Activated CD4-positive, alpha-beta T cell treated with anti-CD3 and anti-CD28 coated beads for 48 hours (primary cell): ENCODE measurements around the gene HMGN3.

Source experiments
- DNase-seq: peaks from one replicate; pipeline ENCODE4 v3.0.0-alpha.2; 2020

Gene HMGN3

GRCh38 chr6:79184086-79184485 is 50.4 kb downstream of the HMGN3 start:
- no peak for DNase-seq

- DNase-seq, result no peak
Measured at GRCh38 chr6:79180052-79180451, 54.4 kb downstream of the HMGN3 start.

- DNase-seq, result no peak
Measured at GRCh38 chr6:79173378-79173777, 61.1 kb downstream of the HMGN3 start.

GRCh38 chr6:79170959-79171358 is 63.5 kb downstream of the HMGN3 start:
- DNase-seq, result no peak

DNA sequence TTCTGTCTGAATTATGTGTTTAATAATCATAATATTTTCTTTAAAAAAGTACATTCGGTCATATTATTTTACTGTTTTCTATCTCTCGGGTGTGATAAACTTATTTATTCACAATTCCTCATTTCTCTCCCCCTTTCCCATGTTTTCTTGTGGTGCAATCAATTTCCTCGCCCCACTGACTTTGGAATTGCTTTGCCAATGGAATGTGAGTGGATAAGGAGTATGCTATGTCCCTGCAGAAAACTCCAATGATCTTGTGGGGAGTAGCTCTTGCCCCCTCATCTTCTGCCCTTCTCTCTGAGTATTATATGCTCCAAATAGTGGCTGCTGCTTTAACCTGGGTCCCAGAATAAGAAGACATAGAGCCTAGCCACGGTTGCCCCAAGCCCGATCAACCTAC is 64.1 kb downstream of the HMGN3 start:
- no peak for DNase-seq

- no peak for DNase-seq
Measured at GRCh38 chr6:79168695-79168980, 65.8 kb downstream of the HMGN3 start.

DNA sequence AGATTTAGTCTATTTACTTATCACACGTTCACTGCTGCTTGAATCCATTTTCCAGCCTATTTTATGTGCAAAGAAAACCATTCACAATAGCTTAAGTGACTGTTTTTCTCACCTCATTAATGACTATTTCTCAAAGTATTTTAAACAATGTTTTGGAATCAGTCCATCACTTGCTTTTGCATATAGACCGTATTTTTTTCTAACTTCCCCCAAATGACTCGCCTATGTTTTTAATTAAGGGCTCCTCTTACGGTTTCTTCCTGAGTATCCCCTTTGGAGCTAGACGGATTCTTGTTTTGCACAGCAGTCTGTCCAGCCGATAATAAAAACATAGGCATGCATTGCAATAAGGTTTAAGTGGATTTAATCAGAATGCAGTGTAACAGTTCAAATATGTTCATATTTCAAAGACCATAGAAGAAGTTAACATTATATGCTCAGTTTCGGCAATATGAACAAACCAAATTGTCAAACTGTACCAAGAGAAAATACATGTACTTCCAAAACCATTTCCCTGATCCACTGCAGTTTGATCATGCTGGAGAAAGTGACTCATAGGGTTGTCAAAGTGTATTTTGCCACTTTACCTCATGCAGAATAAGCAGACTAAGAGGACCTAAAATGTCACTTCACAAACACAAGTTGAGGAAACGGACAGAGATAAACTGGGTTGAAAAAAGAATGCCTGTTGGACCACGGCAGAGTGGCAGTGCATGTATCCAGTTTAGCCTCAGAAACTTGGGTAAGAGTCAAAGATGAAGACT is 66.4 kb downstream of the HMGN3 start:
- DNase-seq, result no peak

DNA sequence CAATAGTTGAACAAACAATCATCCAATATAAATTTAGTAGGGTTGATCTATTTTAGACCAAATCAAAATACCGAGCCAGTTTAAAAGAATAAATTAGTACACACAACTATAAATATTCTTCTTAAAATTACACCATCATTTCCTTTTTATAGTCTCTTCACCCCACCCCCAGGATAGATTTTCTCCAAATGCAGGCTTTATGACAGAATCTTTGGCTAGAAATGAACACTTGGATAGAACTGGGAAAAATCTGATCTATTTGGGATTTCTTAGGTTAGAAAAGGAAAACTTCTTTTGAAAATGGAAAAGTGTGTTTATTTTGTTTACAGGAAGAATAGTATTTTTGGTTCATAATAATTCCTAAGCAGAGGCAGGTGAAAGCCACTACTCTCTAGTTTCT is 74.6 kb downstream of the HMGN3 start:
- no peak for DNase-seq

GRCh38 chr6:79158856-79159516 is 75.5 kb downstream of the HMGN3 start:
- DNase-seq, result no peak

DNA sequence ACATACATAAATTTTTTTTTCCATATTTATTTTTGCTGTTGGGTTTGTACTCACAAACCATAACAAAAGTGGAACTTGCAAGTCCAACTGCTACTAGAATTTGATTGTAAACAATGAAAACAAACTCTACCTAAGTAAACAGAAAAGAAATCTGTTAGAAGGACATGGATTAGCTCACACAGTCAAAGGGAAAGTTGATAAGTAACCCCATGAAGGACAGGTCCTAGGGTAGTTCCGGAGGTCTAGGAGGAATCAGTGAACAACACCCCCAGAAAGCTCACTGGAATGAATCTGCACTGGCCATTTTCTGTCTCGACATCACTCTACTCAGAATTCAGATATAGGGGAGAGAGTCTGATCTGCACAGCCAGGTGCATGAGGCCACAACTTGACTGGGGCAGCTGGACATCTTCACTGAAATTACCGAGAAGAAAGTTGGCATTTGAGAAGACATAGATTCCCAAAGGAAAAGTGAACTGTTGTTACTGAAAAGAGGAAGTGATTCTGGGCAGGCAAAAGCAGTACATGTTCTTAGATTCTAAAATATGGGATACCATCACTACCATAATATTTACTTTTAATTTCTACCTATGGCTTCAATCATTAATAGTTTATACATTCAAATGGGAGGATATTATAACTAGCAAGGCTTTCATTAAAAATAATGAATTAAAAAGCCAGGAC is 76.4 kb downstream of the HMGN3 start:
- DNase-seq, result no peak

DNA sequence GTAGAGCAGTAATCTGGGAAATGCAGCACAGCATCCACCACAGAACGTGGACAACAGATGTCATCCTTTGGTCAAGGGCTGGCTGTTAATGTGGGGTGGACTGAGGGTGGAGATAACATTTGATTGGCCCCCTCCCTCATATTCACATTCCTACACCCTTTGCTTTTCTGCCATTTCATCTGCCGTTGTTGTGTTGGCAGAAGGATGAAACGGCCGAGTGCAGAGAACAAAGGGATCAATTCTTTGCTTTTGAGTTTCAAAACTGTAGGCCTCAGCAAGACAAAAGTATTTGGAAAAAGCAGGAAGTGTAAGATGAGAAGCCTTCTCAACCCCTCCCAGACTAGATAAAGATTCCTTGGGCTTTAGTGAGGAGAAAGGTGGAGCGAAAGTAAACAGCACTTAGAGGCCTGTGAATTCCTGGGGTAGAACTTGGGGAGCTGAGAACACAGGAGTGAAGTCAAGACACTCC is 82.2 kb downstream of the HMGN3 start:
- DNase-seq, result no peak
